ENCODE data around the gene SERPINA1.
"Not testable (repeated sequence)": the region's sequence is repeated elsewhere in the genome, so short reads cannot be mapped to it uniquely, and the experiment has no call there.

SERPINA1 gene

DNA sequence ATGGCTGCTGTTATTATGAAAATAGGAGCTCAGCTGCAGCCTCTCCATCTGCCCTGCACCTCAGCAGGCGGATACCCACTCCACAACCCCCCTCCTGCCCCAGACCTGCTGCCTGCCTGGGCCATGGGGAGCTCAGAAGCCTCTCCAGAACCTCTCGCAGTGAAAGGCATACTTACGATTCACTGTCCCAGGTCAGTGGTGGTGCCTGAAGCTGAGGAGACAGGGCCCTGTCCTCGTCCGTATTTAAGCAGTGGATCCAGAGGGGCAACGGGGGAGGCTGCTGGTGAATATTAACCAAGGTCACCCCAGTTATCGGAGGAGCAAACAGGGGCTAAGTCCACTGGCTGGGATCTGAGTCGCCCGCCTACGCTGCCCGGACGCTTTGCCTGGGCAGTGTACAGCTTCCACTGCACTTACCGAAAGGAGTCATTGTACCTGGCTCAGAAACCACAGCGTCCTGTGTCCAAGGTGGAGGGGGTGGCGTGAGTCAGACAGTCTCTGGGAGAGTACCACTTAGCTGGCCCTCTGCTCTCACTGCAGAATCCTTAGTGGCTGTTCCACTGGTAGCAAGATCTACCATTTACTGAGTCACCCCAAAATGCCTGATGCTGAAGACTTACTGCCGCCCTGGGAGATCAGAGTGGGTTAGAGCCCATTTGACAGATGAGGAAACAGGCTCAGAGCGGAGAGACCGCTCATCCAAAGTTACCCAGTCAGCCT lies at the start of gene SERPINA1:
Gene SERPINA1 (minus strand): TSS at position 219 of the 720 bp plus-strand sequence. CDS start 5,365 bp downstream, outside the sequence.
- DNase-seq: no peak

DNA sequence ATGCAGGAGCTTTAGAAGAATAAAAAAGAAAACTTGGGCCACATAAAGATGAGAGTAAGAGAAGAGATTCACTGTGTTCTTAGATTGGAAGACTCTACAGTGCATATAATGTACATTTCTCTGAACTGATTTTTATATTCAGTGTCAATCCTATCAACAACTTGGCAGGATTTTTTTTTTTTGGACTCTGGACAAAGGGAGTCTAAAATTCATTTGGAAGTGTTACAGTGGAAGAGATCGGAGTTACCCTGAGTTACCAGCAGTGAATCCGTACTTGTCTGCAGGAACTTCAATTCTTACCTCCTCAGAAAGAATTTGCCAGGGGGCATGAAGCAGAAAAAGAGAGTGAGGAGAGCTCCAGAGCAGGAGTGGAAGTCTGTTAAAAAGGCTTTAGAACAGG lies 40.2 kb upstream of the SERPINA1 start:
- DNase-seq: no peak

DNA sequence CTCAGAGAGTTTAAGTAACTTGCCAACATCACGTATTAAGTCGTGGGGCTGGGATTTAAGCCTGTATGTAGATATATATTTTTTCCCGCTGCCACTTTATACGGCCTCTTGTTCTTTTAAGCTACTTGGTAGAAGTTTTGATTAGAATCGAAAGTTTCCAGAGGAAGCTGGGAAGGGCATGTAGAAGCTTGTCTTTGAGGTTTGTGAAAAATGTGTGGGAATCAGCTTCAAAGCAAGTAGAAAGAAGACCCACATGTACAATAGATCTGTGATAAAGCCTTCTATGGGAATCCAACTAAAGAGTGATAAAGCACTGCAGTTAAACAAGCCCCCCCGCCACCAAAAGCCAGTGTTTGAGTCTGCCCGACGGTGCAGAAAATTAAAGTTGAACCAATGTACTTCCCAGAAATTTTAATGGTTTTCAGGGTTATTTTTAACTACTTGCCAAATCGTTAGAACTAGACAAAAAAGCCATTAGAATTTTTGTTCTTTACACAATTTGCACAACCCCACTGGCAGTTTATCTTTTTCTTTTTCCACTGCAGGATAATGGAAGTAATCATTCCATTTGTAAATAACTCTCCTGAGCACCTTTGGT lies 38.7 kb upstream of the SERPINA1 start:
- DNase-seq: no peak

- DNase-seq: no peak
Measured at GRCh38 chr14:94426526-94426925, 38.1 kb upstream of the SERPINA1 start.

GRCh38 chr14:94424371-94424770 lies 36.0 kb upstream of the SERPINA1 start:
- DNase-seq: no peak

DNA sequence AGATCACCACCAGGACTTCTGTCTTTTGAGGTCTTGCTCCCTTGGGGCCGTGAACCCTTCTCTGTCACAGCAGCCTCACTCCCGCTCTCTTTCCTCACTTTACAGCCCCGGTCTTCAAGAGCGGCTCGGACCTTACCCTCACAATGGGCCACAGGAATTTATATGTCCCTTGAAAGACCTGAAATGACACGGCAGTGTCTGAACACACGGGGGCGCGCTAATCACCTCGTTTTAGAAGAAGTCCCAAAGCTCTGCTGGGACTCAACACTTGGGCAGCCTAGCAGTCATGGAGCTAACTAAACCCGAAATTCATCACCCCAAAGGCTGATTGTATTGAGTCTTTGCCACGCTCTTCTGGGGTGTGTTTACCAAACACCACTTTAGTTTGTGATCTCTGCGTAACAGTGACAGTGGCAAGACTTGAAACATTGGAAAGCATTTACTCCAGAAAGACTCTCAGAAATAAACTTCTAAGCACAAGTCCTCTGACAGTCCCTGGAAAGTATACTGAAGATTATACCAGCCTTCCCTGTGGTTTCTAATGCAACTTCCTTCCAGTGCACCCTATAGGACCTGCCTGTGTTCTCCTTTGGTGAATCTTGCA lies 35.2 kb upstream of the SERPINA1 start:
- peak in 47 of 58 donors; percentile 3 to 78 (median 26) for DNase-seq

DNA sequence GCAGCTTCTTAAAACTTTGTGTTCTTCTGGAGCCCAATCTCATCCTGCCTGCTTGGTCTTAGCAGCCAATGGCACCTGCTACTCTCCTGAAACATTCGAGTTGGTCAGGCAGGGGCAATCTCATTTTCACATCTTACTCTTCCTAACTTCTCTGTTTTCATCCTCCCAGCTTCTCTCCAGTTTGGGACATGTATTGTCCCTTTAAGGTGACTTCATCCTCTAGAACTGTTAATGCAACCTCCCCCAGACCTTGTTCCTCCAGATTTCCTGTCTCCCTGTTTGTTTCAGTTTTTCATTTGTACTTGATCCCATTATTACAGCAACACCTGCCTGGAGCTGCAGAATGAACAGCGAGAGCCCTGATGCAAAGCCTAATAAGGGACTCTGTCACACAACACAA lies 32.9 kb upstream of the SERPINA1 start:
- no peak for DNase-seq

- not testable (repeated sequence) for DNase-seq
Measured at GRCh38 chr14:94417497-94418205, 29.2 kb upstream of the SERPINA1 start.

DNA sequence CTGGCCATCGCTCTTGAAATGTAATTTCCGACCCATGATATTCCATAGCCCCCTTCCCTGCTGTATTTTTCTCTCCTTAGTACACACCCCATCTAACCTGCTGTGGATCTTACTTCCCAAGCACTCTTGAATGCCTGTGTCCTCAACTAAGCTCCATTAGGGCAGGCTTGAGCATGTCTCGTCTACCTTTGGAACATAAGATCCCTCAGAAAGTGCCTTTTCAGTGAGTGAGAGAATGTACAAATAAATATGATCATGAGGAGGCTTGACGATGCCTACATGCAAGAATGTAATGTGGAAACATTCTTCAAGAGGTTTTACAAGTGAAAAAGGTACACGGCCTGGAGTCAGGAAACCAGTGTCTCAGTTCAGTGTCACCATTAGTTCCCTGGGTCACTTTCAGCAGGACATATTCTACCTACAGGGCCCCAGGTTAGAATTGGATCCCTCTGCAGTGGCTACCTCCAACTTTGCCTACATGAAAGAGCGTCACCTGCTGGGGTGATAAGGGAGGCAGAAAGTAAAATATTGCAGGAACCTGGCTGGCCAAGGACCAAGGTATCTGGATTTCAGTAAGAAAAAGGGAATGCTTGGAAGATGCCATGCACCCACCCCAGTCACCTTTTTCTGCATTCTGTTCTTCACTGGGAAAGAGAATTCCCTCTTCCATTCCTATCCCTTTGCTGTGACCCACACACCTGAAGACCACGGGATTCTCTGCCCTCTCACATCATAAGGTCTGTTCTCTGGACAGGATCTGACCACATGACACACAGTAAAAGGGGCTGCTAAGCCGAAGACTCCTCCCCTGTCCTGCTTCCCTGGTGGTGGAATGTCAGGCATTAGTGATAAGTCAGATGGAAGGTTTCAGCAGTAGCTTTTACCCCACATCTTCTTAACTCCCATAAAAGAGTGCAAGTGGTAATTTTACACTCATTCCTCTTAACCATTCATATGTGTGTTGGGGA lies 24.6 kb upstream of the SERPINA1 start:
- no peak for DNase-seq

GRCh38 chr14:94411638-94412037 lies 23.2 kb upstream of the SERPINA1 start:
- DNase-seq: no peak

DNA sequence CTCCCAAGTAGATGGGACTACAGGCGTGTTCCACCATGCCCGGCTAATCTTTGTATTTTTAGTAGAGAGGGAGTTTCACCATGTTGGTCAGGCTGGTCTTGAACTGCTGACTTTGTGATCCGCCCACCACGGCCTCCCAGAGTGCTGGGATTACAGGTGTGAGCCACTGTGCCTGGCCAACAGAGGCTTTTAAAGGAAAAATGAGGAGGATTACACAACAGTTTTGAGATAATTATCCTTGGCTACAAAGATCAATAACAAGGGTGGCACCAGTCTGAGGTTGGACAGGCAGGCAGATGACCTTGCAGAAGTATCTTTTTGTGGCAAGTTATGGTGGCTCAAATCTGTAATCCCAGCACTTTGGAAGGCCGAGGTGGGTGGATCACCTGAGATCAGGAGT lies 21.0 kb upstream of the SERPINA1 start:
- not testable (repeated sequence) for DNase-seq

GRCh38 chr14:94408546-94409095 lies 20.2 kb upstream of the SERPINA1 start:
- no peak for DNase-seq

DNA sequence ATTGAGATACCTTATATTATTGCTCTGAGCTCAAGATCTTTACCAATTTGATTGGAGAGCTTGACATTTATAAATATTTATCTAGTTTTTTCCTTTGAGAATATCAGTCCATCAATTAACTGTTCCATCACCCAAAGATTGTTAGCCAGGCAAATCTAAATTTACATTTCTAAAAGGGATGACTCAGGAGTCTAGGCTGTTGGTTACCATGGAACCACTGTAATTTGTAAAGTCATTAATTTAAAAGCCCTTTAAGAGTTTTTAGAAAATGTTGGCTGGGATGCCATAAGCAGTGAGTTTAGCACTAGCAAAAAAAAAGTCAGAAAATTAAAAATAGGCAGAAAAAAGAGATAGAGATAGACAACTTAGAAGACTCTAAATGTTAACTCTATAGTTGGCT lies 19.5 kb upstream of the SERPINA1 start:
- no peak for DNase-seq

GRCh38 chr14:94406910-94407309 lies 18.5 kb upstream of the SERPINA1 start:
- DNase-seq: no peak

GRCh38 chr14:94405486-94405885 lies 17.1 kb upstream of the SERPINA1 start:
- DNase-seq: no peak

DNA sequence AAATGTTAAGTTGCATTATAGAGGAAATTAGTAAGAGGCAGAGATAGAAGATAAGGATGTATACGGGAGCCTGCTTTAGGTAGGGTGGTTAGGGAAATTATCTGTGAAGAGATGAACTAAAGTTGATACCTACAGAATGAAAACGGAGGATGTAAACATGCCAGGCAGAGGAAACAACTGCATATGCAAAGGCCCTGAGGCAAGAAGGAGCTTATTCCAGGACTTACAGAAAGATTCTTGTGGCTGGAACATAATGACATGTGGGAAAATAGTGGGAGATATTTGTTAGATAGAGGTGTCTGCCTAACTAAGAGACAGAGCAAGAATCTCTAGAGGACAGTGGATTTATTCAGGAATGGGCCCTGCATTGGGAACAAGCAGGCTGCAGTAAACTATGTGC lies 16.2 kb upstream of the SERPINA1 start:
- DNase-seq: no peak

DNA sequence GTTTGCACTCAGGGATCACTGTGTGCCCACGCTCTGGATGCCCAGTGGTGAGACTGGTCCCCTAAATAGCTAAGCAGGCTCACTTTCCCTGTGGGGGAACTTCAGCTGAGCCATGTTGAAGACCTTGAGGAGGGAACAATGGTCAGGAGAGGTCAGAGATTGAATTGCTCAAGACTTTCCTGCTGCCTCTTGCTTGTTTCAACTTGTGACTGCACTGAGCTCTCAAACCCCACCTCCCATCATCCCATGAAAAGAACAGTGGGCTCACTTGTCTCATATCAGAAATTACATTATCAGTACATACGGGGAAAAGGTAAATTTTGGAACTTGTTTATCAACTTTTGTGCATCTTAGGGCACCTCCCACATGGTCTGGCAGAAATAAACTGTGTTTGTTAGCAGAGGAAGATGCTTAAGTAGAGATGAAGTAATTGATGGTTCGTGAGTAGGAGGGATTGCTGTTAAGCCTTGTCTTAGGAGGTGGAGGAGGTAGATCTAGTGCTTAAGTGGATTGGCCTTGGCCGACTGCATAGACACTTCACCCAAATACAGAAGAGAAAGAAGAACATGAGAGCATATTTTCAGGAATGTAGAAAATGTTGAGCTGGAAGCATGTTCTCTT lies 15.0 kb upstream of the SERPINA1 start:
- DNase-seq: no peak

DNA sequence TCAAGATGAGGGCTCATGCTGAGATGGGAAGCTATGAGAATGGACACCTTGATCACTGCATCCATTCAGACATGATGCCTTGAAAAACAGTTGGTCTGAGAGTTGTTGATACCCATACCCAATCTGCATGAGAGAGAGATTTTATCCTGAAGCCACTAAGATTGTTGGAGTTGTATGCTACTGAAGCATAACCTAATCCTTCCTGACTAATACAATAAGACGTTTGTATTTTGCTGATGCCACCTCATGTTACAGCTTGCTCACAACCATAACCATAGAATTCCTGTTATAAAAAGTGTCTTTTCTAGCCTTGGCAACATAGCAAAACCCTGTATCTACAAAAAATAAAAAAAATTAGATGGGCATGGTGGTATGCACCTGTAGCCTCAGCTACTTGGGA lies 12.7 kb upstream of the SERPINA1 start:
- no peak for DNase-seq

- peak in 6 of 58 donors; percentile 4 to 37 (median 23) for DNase-seq
Measured at GRCh38 chr14:94400422-94400841, 12.0 kb upstream of the SERPINA1 start.

- DNase-seq: no peak
Measured at GRCh38 chr14:94398536-94398935, 10.1 kb upstream of the SERPINA1 start.

Measured in anterior cingulate cortex (tissue), 58 donors.